Fibroblast of villous mesenchyme (primary cell): ENCODE results near the gene SLC49A4. TPM values are rescaled to one million over a fixed set of nuclear protein-coding genes. Genes with fewer than 3 reads are reported as not detected.

Experiments
- DNase-seq: peaks from one replicate; pipeline ENCODE4 v3.0.0-alpha.2; 2010; ENCODE audit warnings: low read depth
- H3K4me3 ChIP-seq: 2 replicates; pipeline ENCODE4 v1.5.1; 2011; ENCODE audit warnings: low read depth, mild to moderate bottlenecking, low read length
- total RNA-seq: library from RNA; depleted of rRNA; stranded (reverse); fragments of >200 nt; gene quantifications from 2 replicates; pipeline ENCODE4 v1.2.3, GENCODE V29; 2012
- TF ChIP-seq, protein P1 (sequence below): IDR thresholded peaks from 2 replicates; pipeline ENCODE4 v1.5.1; 2012; ENCODE audit warnings: low read depth, mild to moderate bottlenecking, low read length; ENCODE audit not compliant: insufficient read depth

The SLC49A4 gene
- total RNA-seq, 1 donor = 40.2 TPM

DNA sequence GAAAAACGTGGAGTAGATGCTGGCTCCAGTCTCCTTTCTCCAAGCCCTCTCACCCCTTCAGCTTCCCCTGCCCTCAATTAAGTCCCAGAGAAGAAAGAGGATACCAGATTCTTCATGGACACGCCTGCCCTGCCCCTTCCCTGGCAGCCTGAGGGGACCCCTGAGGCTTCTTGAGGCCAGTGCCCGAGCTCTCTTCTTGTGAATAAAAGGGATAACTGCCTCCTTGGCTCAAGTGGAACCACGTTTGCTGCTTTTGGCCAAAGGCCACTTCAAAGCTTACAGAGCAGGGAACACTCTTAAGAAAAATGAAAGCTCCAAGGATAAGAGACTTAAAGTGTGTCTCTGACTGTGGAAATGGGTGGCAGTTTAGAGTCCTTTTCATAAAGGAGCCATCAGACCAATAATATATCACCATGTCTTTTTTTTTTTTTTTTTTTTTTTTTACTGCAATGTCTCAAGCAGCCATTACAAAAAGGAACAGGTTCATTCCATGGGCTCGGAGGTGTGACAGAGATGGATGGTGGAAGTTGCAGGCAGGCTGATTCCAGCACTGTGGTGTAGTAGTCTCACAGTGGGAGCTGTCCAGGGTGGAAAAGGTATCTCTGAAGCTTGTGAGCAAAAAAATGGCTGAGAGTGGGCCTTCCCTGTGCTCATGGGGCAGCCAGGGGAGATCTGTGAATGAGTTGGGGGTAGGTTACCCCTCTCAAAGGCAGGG is 123.9 kb downstream of the SLC49A4 start:
- peak; percentile 6 for DNase-seq
- no peak overlapping the region for H3K4me3 ChIP-seq
- TF ChIP-seq, protein P1, sequence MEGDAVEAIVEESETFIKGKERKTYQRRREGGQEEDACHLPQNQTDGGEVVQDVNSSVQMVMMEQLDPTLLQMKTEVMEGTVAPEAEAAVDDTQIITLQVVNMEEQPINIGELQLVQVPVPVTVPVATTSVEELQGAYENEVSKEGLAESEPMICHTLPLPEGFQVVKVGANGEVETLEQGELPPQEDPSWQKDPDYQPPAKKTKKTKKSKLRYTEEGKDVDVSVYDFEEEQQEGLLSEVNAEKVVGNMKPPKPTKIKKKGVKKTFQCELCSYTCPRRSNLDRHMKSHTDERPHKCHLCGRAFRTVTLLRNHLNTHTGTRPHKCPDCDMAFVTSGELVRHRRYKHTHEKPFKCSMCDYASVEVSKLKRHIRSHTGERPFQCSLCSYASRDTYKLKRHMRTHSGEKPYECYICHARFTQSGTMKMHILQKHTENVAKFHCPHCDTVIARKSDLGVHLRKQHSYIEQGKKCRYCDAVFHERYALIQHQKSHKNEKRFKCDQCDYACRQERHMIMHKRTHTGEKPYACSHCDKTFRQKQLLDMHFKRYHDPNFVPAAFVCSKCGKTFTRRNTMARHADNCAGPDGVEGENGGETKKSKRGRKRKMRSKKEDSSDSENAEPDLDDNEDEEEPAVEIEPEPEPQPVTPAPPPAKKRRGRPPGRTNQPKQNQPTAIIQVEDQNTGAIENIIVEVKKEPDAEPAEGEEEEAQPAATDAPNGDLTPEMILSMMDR = no peak

DNA sequence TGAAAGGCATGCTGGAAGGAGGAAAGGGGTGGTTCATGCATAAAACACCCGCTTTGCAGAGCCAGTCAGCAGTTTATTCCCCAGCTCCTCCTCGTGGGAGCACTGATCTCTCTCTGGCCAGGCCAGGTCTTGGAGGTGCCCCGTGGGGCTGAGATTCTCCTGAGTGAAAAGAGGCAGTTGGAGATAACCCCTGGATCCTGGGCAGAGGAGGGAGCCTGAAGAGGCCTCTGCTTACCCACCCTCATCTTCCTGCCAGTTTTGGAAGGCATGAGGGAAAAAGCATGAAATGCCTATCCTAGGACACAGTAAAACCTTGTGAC is 124.4 kb downstream of the SLC49A4 start:
- no peak overlapping the region for H3K4me3 ChIP-seq
- no peak for DNase-seq
- TF ChIP-seq, protein P1 = no peak

DNA sequence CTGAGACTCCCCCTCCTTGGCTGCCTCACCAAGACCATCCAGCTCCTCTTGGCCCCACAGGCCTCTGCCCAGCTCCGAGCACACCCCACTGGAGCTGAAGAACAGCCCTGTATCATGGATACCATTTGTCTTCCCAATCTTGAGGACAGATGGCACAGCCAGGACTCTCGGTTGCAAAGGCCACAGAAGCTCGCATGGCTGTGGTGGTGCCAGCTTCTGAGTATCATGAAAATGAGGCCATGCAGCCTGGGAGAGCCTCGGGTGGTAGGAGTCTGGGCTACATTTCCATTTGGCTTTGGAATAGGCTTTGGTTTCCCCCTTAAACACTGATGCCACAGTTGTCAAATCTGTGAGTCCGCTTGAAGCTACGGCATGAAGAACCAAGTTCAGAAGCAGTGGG is 126.1 kb downstream of the SLC49A4 start:
- DNase-seq = no peak
- TF ChIP-seq, protein P1 = no peak
- H3K4me3 ChIP-seq = no peak overlapping the region

DNA sequence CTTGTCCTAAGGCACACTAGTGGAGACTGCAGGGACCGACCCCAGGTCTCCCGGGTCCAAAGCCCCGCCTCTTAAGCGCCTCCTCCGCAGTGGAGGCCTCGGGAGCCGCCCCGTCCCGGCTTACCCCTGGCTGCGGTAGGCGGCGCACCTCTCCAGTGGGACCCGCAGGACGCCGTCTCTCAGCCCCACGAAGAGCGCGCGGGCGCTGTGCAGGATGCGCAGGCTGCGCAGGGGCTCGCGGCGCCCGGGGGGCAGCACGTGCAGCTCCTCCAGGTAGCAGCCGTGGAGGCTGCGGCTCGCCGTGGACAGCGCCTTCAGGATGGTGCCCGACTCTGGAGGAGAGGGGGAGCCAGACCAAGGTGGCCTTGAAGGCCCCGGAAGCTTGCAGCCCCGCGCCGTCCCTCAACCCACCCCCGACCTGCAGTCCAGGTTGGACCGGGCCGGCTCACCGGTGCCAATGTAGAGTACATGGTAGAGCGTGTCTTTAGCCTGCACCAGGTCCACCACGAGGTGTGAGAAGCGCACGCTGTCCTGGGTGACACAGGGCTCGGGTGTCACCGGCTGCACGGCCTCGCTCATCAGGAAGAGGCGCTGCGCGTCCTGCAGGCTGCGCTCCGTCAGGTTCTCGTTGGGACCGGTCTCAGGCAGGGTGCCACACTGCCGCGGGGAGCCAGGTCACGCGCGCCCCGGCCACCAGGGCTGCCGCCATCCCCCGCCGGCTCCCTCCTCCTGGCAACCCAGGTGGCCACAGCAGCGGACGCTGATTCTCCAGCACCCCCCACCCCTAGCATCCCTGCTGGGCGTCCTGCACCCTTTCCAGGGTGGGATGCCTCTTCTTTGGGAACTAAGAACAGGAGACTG is 127.2 kb downstream of the SLC49A4 start:
- no peak overlapping the region for H3K4me3 ChIP-seq
- TF ChIP-seq, protein P1 = no peak
- DNase-seq = no peak

DNA sequence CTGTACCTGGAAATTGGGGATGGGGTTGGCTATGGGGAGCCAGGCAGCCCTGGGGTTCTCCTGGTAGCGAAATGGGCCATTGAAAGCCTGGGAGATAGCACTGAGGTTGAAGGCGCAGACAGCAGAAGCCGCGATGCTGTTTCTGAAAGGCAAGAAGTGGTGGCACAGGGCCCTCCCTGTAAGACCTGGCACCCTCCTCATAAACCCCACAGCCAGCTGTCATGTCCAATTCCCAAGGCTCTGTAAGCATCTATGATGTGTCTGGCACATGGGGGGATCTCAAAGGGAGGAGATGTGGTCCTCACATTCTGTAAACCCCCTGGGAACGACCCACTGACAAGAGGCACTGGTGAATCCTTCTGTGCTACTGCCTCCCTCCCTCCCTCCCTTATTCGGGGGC is 128.7 kb downstream of the SLC49A4 start:
- DNase-seq = no peak
- TF ChIP-seq, protein P1 = no peak
- no peak overlapping the region for H3K4me3 ChIP-seq

DNA sequence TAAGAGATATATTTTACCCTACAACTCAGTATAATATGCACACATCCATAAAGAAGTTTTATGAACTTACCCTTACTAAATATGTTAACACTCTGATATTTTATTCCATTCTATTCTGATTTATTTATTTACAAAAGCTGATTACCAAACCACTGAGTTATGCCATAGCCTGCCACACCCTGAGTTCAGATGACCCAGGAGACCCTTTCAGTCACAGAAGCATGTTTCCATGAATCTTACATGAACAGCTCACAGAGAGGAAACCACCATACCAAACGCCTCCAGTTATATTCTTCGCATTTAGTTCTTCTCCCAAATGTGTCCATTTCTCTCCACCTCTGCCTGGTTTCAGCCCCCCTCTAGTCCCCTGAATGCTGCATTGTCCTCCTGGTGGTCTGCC is 129.2 kb downstream of the SLC49A4 start:
- TF ChIP-seq, protein P1 = no peak
- no peak overlapping the region for H3K4me3 ChIP-seq
- DNase-seq = no peak
